Stomach (tissue), 9 donors: ENCODE results near the gene ZNF768. TPM values are rescaled to one million over a fixed set of nuclear protein-coding genes. Genes with fewer than 3 reads are reported as not detected.
"Not testable (repeated sequence)": the region's sequence is repeated elsewhere in the genome, so short reads cannot be mapped to it uniquely, and the experiment has no call there.

Experiments
- DNase-seq, 2 donors: peaks; one replicate each; pipeline versions ENCODE4 v3.0.0 to v3.0.0-alpha.2; 2013 to 2019
- H3K27ac ChIP-seq, 5 donors: fragments of 200-600 bp in 4 of 5; sonication (generic) in 4 of 5; one replicate each; pipeline ENCODE4 v1.5.1; 2013 to 2019; ENCODE audit warnings: mild to moderate bottlenecking in 1 of 5, moderate library complexity in 1 of 5
- H3K27me3 ChIP-seq, 3 donors: fragments of 200-600 bp; sonication (generic); one replicate each; pipeline ENCODE4 v1.5.1; 2017 to 2019; ENCODE audit warnings: mixed run types in 1 of 3
- H3K36me3 ChIP-seq, 4 donors: fragments of 200-600 bp; sonication (generic); 1 replicate in 3 of 4; 2 replicates in 1 of 4; pipeline ENCODE4 v1.5.1; 2016 to 2019
- H3K4me1 ChIP-seq, 4 donors: fragments of 200-600 bp; sonication (generic); one replicate each; pipeline ENCODE4 v1.5.1; 2016 to 2019
- H3K4me3 ChIP-seq, 4 donors: fragments of 200-600 bp; sonication (generic) in 3 of 4; one replicate each; pipeline ENCODE4 v1.5.1; 2016 to 2019; ENCODE audit warnings: mild to moderate bottlenecking in 1 of 4
- H3K9me3 ChIP-seq, 4 donors: fragments of 200-600 bp; sonication (generic); one replicate each; pipeline ENCODE4 v1.5.1; 2016 to 2019
- CTCF ChIP-seq, 7 experiments: fragments of 450-650 bp in 4 of 7; fragments of 200-600 bp in 3 of 7; sonication (generic) in 3 of 7; IDR thresholded peaks; one replicate each; pipeline ENCODE4 v1.5.1; 2016 to 2019; ENCODE audit warnings: antibody characterized with exemption in 7 of 7, control low read depth in 2 of 7, mild to moderate bottlenecking in 1 of 7
- EP300 ChIP-seq: sonication (generic); formaldehyde crosslinking; IDR thresholded peaks from one replicate; pipeline ENCODE4 v1.6.1; 2017; ENCODE audit warnings: antibody characterized with exemption
- POLR2A ChIP-seq, 4 donors: fragments of 450-650 bp; IDR thresholded peaks; one replicate each; pipeline ENCODE4 v1.6.1; 2016; ENCODE audit warnings: antibody characterized with exemption in 4 of 4, control low read depth in 2 of 4, mild to moderate bottlenecking in 1 of 4, moderate library complexity in 1 of 4
- POLR2AphosphoS5 ChIP-seq, 3 donors: sonication (generic); formaldehyde crosslinking; IDR thresholded peaks; one replicate each; pipeline ENCODE4 v1.6.1; 2016; ENCODE audit warnings: antibody characterized with exemption in 3 of 3
- WGBS, 5 donors: extraction: QIAGEN DNeasy Blood & Tissue Kit in 3 of 5; methylation state at CpG; one replicate each; pipeline versions ENCODE4 v1.1.5 to v1.1.7; 2013 to 2018; 5-methylcytosine and 5-hydroxymethylcytosine counted together
- intact Hi-C: fragments of 100-400 bp; cut with DNase I; formaldehyde crosslinking; loops from one replicate; pipeline ENCODE4 v1.15.1; 2023; ENCODE audit warnings: low total_unique reads
- polyA plus RNA-seq, 3 donors: library from polyadenylated mRNA; stranded (reverse); fragments of 200-250 nt; gene quantifications; one replicate each; pipeline ENCODE4 v1.2.3, GENCODE V29; 2013
- total RNA-seq, 5 donors: library from RNA; depleted of rRNA; stranded (reverse); fragments of >200 nt; gene quantifications; one replicate each; pipeline versions ENCODE4 v1.1.0 to v1.2.3, GENCODE V29; 2014 to 2016
- donor health status: healthy with polysubstance abuse.
- donor health status: Bipolar disorder and iron deficiency.
- donor health status: healthy.

The ZNF768 gene
- total and polyA plus RNA-seq, 8 donors, result 11.9 to 75.0 (median 31.3) TPM

- WGBS, 5 donors, result 48 to 69% (median 65%) methylated on average over 5 of the region's 5 CpGs
- H3K27ac ChIP-seq, result peak overlapping the region in 4 of 5 donors; percentile 1 to 83 (median 66)
- peaks cover 4 to 33% (median 9%) of the 10 kb centered on the region in 4 donors for H3K4me1 ChIP-seq
Measured at GRCh38 chr16:30543067-30543466, 16.7 kb upstream of the ZNF768 start.

GRCh38 chr16:30541502-30542329 lies 15.3 kb upstream of the ZNF768 start:
- Histone ChIP-seq H3K27ac (peak overlapping the region; percentile 78 to 84 (median 81)), H3K9me3 (no peaks in the 10 kb centered on the region), H3K27me3 (no peaks in the 10 kb centered on the region), H3K4me3 (no peak overlapping the region), H3K36me3 (no peaks in the 10 kb centered on the region), H3K4me1 (peaks cover 4 to 33% (median 10%) of the 10 kb centered on the region in 4 donors)
- 24 to 41% (median 31%) methylated on average over 10 of the region's 10 CpGs for WGBS, 5 donors
- peak in 2 of 3 donors; percentile 50 to 67 for TF ChIP-seq POLR2AphosphoS5 (IDR thresholded peaks at IDR 0.05)
- no peak for TF ChIP-seq POLR2A (IDR thresholded peaks at IDR 0.05)
- no peak for TF ChIP-seq CTCF (IDR thresholded peaks at IDR 0.05)
- TF ChIP-seq EP300, result no peak
- peak; percentile 80 to 88 for DNase-seq
- intact Hi-C loops, result no loop called here

More at GRCh38 chr16:30543067-30543466, 16.7 kb upstream of the ZNF768 start:
- no peak for DNase-seq
- intact Hi-C loops, result no loop called here
- Histone ChIP-seq H3K9me3 (no peaks in the 10 kb centered on the region), H3K27me3 (no peaks in the 10 kb centered on the region), H3K36me3 (no peaks in the 10 kb centered on the region), H3K4me3 (no peak overlapping the region)
- TF ChIP-seq POLR2A (IDR thresholded peaks at IDR 0.05), result no peak
- TF ChIP-seq POLR2AphosphoS5 (IDR thresholded peaks at IDR 0.05), result no peak
- TF ChIP-seq EP300, result no peak
- TF ChIP-seq CTCF (IDR thresholded peaks at IDR 0.05), result no peak

GRCh38 chr16:30540916-30541464 lies 14.6 kb upstream of the ZNF768 start:
- intact Hi-C loops, H3K4me3 ChIP-seq, H3K36me3 ChIP-seq, H3K9me3 ChIP-seq, H3K27me3 ChIP-seq: not testable (repeated sequence)
- Histone ChIP-seq H3K4me1 (peaks cover 5 to 37% (median 14%) of the 10 kb centered on the region in 4 donors), H3K27ac (peak overlapping the region; percentile 78 to 84 (median 81))
- 28 to 47% (median 33%) methylated on average over 9 of the region's 9 CpGs for WGBS, 5 donors
- peak in 1 of 2 donors; percentile 77 for DNase-seq

GRCh38 chr16:30539986-30540526 lies 13.7 kb upstream of the ZNF768 start:
- H3K27me3 ChIP-seq, DNase-seq, H3K36me3 ChIP-seq, H3K4me3 ChIP-seq, intact Hi-C loops, H3K9me3 ChIP-seq: not testable (repeated sequence)
- H3K27ac ChIP-seq, result peak overlapping the region; percentile 78 to 84 (median 81)
- WGBS, 5 donors, result 53 to 83% (median 75%) methylated on average over 13 of the region's 13 CpGs
- H3K4me1 ChIP-seq, result peaks cover 11 to 44% (median 24%) of the 10 kb centered on the region in 4 donors

GRCh38 chr16:30539000-30539964 lies 12.9 kb upstream of the ZNF768 start:
- TF ChIP-seq POLR2AphosphoS5 (IDR thresholded peaks at IDR 0.05) (no peak), EP300 (no peak), CTCF (IDR thresholded peaks at IDR 0.05) (no peak), POLR2A (IDR thresholded peaks at IDR 0.05) (no peak)
- Histone ChIP-seq H3K36me3 (no peaks in the 10 kb centered on the region), H3K27me3 (no peaks in the 10 kb centered on the region), H3K4me3 (no peak overlapping the region), H3K9me3 (no peaks in the 10 kb centered on the region), H3K27ac (peak overlapping the region; percentile 78 to 84 (median 81)), H3K4me1 (peaks cover 11 to 44% (median 24%) of the 10 kb centered on the region in 4 donors)
- intact Hi-C loops, result no loop called here
- 48 to 70% (median 50%) methylated on average over 7 to 8 of the region's 8 CpGs for WGBS, 5 donors
- no peak for DNase-seq

- H3K27me3 ChIP-seq, DNase-seq, intact Hi-C loops, H3K9me3 ChIP-seq: not testable (repeated sequence)
- 87 to 92% (median 91%) methylated on average over 13 of the region's 13 CpGs for WGBS, 5 donors
- Histone ChIP-seq H3K36me3 (peaks cover 11 to 17% (median 16%) of the 10 kb centered on the region in 4 donors), H3K4me1 (peaks cover 22 to 55% (median 39%) of the 10 kb centered on the region in 4 donors), H3K4me3 (peak overlapping the region in 1 of 4 donors; percentile 60), H3K27ac (peak overlapping the region; percentile 26 to 98 (median 97))
Measured at GRCh38 chr16:30536391-30537024, 10.1 kb upstream of the ZNF768 start.
